GM21381 (cell line): ENCODE measurements around the gene ORM1.
"Not testable (repeated sequence)": the region's sequence is repeated elsewhere in the genome, so short reads cannot be mapped to it uniquely, and the experiment has no call there.

Source experiments
- ATAC-seq: cut with Tn5 transposase; IDR thresholded peaks from one replicate; pipeline ENCODE4 v1.9.1; 2021; ENCODE audit warnings: mild to moderate bottlenecking, moderate library complexity; ENCODE audit not compliant: unreplicated experiment

ORM1 gene

DNA sequence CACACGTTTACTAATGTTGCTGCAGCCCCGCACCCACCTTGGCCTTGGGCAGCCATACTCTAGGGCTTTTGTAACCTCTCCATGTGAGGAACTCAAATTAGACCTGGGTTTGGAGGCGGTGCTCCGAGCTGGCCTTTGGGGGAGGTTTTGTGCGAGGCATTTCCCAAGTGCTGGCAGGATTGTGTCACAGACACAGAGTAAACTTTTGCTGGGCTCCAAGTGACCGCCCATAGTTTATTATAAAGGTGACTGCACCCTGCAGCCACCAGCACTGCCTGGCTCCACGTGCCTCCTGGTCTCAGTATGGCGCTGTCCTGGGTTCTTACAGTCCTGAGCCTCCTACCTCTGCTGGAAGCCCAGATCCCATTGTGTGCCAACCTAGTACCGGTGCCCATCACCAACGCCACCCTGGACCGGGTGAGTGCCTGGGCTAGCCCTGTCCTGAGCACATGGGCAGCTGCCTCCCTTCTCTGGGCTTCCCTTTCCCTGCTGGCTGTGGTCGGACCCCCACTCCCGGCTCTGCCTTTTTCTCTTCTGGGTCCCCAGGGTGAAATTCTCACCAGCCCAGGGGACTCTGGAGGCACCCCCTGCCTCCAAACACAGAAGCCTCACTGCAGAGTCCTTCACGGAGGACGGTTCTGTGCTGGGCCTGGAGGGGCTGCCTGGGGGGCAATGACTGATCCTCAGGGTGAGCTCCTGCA is at the start of gene ORM1:
ORM1 (plus strand) TSS at position 268 of the 701 bp plus-strand sequence; CDS start at position 304, 36 bp downstream.
- not testable (repeated sequence) for ATAC-seq

DNA sequence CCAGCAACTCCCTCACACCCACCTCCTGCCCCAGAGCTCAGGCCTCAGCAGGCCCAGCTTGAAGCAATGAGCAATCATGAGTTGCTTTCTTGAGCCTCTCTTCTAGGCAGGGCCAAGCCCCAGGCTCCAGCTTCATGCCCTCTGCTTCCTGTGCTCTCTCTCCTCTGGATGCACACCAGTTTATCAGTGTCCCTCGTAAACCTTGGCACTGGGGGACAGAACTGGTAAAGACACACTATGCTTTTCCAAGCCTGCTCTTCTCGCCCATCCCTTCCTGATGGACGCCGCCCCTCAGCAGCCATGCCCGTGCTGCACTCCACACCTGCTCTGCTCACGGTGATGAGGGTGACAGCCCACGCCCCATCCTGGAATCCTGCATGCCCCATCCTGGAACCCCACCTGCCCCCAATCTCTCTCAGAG is 49.4 kb upstream of the ORM1 start:
- ATAC-seq = no peak

DNA sequence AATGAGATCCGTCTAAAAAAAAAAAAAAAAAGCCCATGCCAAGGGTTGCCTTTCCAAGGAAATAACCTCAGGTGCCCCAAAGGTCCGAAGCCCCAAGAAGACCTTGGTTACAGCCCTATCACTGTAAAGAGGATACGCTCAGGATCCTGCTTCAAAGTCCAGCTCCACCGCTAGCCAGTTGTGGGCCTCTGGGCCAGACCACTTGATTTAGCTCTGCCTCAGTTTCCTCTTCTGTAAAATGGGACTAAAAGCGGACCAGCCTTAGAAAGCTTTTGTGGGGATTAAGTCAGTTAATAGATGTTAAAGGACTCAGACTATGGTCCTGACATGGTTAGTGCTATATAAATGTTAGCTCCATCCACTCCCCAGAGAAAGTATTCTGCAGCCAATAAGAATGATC is 48.7 kb upstream of the ORM1 start:
- no peak for ATAC-seq

DNA sequence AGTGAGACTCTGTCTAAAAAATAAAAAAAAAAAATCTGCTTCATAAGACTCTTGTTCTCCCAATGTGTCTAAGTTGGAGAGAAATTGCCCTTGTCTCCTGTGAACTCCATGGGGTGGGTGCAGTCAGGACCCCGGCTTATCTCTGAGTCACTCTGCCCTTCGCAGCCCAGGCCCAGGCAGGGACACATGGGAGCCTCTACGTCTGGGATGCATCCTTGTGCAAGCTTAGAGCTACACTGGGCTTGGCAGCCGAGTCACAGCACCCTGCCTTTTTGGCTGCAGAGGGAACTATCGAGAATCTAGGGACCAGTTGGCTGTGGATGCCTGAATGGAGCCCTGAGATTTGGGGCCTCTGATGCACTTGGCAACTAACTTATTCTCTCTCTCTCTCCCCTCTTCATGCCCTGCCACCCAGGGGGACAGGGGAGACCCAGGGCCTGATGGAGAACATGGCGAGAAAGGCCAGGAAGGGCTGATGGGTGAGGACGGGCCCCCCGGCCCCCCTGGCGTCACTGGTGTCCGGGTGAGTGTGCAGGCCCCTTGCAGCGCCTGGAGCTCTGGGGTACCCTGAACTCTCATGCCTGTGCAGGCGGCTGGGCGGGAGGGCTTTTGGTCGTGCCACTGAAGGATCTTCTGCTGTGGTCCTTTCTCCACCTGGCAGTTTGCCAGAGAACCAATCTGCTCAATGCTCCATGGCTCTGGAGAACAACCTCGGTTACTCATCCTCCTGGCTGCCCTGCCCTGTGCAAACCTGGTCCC is 47.5 kb upstream of the ORM1 start:
- ATAC-seq = no peak

DNA sequence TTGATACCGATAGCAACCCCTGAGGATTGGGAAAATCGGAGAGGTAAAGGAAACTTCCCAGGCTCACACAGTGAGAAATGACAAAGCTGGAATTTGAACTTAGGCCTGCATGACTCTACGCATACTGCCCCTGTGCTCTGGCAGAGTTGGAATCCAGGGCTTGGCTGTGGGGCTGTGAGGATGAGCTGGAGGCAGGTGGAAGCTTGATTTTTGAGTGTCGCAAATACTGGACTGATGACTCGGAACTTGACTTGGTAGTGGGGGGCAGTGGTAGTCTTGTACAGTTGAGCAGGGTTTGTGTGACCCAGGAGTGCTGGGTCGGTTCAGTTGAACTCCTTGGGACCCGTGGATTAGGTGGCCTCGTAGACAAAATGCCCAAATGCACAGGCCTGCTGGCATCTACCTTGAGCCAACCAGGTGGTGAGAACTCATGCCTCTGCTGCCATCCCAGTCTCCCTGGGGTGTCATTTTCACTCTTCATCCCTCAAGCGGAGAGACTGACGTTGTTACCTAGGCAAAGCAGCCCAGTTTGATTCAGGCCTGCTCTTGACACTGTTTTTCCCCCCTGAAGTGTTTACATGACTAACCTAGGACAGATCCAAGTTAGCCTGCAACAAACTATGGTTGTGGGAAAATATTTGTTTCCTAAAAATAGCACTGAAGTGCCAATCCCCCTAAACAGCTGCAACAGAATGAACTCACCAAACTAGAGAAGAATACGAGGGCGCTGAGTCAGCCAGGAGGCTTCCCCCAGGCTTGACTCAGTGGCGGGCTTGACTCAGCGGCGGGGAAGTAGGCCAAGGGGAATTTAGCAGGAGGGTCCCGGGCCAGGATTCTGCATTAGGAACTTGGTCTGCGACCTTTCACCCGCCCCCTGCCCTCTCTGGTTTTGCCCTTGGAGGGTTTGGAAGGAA is 45.7 kb upstream of the ORM1 start:
- ATAC-seq = no peak

DNA sequence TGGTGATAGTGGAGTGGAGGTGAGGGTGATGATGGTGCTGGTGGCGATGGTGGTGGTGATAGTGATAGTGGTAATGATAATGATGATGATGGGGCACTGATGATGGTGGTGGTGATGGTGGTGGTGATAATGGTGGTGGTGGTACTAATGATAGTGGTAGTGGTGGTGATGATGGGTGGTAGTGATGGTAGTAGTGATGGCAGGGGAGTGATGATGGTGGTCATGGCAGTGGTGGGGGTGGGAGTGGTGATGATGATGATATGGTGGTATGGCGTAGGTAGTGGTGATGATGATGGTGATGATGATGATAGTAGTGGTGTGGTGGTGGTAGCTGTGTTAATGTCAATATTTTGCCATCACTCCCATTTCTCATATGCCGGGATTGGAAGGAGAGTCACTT is 44.5 kb upstream of the ORM1 start:
- ATAC-seq = no peak

DNA sequence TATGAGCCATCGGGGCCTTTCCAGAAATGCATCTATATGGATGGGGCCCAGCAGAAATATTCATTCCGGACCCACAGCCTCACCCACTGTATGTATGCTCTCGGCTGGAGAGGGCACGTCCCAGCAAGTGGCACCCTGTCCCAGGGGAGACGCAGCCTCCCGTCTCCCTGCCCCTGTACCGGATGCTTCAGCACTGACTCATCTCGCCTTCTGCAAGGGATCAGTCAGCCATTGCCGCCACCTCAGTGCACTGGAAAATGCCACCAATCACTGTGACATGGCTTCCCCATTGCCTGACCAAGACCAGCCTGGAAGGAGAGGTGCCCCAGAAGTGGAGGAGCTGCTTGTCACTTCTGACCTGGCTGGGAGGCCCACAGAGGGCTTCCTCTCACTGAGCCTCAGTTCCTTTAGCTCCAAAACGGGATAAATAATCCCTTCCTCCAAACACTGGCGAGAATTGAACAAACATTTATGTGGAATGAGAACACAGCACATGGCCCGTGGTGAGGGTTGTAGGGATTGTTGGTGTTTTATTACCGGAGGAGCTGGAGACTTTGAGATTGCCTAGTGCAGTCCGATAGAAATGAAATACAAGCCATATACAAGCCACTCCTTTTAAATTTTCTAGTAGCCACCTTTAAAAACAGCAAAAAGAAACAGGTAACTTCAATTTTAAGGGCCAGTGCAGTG is 43.9 kb upstream of the ORM1 start:
- ATAC-seq = no peak

DNA sequence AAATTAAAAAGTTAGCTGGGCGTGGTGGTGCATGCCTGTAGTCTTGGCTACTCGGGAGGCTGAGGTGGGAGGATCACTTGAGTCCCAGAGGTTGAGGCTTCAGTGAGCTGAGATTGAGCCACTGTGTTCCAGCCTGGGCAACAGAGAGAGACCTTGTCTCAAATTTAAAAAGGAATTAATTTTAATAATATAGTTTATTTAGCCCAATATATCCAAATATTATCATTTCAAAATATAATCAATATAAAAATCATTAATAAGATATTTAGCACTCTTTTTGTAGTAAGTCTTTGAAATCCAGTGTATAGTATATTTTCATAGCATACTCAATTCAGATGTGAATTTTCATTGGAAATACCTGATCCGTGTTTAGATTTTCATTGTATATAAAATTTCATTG is 43.2 kb upstream of the ORM1 start:
- no peak for ATAC-seq

DNA sequence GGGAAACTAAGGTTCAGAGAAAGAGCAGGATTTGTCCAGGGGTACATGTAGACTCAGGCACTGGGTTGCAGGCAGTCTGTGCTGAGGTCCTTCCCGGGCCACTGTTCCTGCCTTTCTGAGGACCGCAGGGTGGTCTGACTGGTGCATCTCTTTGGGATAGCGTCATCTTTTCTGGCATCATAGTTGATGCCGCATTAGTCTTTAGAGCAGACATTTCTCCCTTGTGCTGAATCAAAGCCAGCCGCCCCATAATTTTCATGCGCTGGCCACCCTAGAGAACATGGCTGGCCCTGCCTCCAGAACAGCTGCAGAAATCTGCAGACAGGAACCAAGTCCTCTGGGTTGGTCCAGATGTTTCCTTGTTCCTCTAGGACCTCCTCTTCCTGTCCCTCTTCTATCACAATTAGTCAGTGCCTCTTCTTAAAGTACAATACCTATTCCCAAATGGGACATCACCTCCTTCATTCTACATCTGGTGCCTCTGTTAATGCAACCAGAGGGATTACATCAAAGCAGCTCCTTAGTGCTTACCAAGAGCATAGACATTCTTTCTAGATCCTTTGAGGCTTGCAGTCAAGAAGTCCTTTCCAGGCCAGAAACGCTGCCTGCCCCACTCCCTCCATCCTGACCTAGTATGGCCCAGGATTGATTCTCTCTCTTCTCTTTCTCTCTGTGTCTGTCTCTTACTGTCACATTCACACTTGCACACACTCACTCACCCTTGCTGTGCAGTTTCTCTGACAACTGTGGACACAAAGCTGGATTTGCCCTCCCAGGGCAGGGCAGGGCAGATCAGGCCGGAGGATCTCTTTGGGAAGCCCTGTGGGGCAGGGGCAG is 42.0 kb upstream of the ORM1 start:
- no peak for ATAC-seq

DNA sequence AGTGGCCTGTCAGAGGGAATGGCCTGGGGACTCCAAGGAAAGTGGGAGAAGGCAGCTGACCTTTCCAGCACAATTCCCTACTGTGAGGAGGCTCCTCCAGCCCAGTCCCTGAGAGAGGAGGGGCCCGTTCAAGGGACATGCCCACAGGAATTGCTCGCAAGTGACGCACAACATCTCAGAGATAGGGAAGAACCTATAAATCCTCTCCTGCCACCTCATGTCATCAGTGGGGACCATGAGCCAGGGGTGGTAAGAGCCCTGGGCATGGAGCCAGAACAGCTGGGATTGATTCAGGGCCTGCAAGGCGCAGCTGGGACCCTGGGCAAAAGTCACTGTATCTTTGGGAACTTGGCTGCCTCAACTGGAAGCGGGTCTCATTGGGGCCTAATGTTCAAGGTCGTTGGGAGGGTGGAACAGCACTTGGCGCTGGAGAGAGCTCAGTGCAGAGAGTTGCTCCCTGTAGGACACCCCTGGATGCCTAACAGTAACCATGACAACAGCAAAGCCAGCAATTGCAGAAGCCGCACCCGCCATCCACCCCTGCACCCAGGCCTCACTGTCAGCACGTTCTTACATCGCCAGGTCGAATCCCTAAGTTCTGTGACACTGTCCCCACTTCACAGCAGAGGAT is 41.3 kb upstream of the ORM1 start:
- no peak for ATAC-seq

DNA sequence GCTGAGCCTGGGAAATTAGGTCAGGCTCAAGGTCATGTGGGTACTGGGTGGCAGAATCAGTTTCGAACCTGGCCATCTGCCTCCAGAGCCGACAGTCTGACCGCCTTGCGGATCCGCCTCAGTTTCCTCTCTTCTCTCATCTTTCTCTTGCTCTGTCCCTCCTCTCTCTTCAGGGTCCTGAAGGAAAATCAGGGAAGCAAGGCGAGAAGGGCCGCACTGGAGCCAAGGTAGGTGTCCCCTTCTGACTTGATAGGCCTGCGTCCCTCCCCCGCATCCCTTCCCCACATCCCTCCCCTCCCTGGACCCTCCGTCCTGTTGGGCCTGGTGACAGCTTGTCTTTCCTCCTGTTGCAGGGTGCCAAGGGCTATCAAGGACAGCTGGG is 40.8 kb upstream of the ORM1 start:
- ATAC-seq = no peak

DNA sequence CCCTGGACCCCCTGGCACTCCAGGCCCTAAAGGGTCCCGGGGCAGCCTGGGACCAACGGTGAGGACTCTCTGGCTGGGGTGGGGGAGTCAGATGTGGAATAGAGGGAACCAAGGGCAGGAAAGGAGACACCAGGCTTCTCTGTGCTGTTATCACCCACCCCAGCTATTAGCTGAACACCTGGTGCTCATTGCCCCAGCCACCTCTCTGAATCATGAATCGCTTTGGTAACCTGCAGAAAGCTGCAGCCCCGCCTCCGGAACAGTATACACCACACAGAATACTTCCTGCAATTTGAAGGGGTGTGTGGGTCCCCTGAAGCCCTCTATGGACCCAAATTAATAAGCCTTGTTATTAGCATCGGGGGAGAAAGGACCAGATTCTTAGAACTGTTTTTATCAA is 40.4 kb upstream of the ORM1 start:
- ATAC-seq = no peak

DNA sequence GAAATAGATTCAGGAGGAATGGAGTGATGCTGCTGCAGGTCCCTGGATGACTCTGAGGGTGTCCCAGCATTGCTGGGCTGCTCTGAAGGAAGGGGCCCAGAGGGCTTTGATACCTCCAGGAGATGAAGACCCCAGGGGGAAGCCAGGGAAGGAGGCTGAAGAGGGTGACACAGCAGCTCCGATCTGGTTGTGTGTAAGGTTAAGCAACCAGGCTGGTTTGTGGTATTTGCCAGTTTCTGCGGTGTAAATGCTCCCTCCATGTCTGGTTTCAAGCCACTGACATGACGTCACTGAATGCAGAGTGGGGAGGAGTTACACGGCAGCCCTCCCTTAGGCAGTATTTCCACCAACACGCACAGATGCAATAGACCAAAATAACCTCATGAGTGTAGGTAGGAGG is 40.0 kb upstream of the ORM1 start:
- ATAC-seq = no peak

DNA sequence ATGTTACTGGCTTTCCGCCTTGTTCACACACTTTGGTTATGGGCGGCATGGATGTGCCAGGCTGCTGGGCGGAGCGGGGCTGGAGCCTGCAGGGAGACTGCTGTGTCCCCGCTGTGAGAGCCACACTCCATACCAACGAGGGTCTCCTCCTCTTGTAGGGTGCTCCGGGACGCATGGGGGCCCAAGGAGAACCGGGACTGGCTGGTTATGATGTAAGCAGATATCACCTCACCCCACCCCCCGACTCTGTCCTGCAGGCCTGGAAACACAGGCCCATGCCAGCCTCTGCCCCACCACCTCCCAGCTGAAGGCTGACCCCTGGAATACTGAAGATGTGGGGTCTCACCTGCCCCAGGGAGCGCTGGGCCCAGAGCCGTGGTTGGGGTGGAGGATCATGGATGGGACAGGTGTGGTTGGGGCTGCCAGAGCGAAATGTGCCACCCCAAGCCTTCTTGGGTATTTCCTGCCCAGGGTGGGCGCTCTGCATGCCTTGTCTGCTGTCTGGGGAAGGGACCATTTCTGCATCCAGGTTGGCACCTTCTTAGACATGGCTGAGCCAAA is 39.3 kb upstream of the ORM1 start:
- no peak for ATAC-seq

DNA sequence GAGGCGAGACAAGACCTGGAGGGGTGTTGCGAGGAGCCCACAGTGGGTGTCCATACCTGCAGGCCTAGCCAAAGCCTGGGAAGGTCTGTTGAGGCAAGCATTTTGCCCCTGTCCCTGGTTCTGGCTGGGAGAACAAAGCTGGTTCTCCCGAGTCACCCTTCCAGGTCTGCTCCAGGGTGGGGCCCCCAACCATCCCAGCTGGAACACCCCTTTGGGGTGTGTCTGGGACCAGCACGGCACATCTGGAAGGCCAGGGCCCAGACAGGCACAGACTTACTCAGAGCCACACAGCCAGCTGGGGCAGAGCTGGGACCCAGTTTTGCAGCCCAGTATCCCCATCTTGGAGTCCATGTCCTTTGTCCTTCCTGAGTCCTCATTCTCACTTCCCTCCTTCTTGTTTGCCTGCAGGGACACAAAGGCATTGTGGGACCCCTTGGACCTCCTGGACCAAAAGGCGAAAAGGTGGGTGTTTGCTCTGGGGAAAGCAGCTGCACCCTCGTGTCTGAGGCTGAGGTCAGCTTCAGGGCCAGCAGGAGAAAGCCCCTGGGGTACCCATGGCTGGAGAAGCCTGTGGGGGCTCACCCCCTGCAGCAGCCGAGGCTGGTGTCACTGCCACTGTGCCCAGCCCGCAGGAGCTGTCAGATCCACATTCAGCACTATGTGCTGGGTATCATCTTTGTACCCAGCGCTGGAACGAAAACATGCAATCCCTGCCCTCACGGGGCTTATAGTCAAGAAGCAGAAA is 38.4 kb upstream of the ORM1 start:
- ATAC-seq = no peak

DNA sequence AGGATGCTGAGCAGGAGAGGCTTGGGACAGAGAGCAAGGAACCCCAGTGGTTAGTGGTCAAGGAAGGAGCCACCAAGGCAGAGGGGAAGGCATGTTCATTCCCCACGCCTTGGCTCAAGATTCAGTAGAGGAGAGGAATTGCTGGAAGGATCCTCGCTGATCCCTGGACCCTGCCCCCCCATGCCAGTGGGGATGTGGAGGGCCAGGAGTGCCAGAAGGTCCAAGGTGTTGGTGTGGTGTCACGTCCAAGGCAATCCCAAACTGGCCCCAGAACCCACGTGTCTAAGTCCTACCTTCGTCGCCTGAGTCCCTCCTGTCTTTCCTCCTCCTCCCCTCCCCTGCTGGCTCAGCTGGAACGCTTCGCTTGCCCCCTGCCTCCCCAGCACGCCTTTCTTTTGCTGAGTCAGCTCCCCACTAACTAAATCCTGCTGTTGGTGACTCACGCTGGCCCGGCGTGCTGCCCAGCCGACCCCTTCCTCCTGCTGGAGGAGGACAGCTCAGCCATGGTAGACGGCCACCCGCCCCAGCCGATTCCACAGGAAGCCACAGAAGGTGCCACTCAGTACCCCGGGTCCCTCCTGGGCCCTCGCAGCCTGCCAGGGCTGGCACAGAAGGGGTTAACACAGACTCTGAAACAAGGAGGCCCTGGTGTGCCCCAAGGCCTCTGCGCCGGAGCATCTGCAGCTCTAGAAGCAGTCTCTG is 37.6 kb upstream of the ORM1 start:
- no peak for ATAC-seq

DNA sequence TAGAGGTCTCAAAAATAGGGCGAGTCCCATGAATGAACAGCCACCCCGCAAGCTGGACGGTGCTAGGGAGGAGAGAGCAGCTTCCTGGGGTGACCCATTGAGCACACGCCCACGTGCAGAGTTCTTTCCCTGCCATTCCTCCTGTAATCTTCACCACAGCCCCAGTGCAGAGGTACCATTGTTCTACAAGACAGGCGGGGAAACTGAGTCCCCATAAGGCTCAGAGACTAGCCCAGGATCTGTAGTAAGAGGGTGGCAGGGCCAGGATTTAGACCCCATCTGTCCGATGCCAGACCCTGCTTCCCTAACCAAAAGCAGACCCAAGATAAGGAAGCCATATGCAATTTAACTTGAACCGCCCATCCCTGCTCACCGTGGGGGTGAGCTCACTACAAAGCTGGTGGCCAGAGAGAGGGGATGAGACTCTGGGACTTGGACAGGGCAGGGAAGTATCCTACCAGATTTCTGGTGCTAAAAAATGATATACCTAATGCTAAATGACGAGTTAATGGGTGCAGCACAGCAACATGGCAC is 36.7 kb upstream of the ORM1 start:
- no peak for ATAC-seq
